NCI-H2227 treated with DMSO at 0.1 percent for 48 hours (cell line): ENCODE data around the gene RPL22L1.
A peak's percentile ranks its signal among the peaks of the same experiment; 100 is the strongest.
"Not testable (repeated sequence)": the region's sequence is repeated elsewhere in the genome, so short reads cannot be mapped to it uniquely, and the experiment has no call there.

Experiments used
- DNase-seq: peaks from one replicate; lab custom pipeline; 2025; lab: John Stamatoyannopoulos, UW

RPL22L1 gene

DNA sequence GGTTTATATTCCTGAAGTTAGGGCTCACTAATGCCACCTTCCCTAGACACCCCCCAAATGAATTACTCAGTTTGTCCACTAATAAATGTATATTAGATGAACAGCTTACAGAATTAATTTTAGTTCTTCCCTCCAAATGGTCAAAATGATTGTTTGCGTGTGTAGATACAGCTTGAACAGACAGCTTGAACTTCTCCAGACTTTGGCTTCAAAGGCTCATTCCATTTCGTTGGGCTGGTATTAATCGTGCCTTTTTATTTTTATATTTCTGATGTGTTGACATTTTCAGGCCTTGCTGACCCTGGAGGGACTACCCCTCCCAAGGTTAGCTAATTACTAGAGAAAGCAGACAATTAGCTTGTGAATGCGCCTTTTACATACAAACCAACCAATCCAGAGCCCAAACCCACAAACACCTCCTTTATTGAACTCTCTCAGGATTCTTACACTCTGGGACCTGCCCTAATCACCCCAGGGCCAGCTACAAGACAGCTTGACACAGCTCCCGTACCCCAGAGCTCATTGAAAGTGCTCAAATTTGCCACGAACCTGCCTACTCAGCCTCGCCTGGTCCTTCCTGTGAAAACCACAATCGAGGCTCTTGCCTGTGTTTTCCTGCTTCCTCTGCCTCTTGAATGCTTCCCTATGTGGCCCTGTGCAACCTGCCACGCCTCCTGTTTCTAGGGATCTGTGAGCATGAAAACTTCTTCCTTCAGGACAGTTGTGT is 40.3 kb downstream of the RPL22L1 start:
- DNase-seq, result no peak

DNA sequence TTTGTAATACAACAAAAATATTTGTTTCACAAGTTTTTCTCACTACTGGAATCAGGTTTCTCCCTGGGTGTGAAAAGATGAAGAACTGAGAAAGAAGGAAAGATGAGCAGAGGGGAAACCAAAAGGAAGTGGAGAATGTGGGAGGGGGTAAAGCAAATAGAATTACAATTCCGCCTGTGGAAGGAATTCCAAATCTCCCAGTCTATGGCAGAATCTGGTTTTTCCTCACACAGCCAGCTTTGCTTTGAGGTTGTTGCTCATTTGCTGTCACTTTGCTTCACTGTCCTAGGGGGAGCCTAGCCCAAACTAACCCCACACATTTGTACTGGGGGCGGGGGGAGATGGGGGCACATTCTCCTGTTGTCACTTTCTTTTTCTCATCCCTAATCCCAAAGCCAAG is 43.9 kb downstream of the RPL22L1 start:
- DNase-seq, result no peak

DNA sequence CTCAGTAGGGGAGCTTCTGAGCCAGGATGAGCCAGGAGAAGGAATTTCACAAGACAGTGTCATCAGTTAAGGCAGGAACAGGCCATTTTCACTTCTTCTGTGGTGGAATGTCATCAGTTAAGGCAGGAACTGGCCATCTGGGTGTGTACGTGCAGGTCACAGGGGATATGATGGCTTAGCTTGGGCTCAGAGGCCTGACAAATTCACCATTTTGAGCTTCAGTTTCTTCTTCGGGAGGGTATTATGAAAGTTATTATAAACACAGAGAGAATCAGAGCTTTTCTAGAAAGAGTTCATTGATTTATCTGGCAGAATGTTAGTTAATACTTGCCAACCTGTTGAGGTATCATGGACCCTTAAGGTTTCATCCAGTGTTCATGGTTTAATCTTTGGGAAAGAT is 46.4 kb downstream of the RPL22L1 start:
- not testable (repeated sequence) for DNase-seq

DNA sequence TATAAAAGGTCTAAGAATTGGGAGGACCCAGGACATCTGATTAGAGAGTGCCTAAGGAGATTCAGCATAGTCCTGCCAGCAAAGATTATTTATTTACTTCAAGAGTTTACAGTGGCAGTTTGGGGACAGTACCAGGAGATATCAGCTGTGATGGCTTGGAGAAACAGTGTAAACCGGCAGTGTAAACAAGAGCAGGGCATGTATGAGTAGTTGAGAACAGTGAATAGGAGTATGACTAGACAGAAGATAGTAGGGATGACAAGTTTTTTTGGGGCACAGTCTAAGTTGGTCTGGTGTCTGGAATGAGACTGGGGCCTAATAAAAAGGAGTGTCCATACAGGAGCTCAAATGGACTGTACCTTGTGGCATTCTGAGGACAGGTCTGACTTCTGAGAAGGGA is 51.7 kb downstream of the RPL22L1 start:
- DNase-seq, result not testable (repeated sequence)

DNA sequence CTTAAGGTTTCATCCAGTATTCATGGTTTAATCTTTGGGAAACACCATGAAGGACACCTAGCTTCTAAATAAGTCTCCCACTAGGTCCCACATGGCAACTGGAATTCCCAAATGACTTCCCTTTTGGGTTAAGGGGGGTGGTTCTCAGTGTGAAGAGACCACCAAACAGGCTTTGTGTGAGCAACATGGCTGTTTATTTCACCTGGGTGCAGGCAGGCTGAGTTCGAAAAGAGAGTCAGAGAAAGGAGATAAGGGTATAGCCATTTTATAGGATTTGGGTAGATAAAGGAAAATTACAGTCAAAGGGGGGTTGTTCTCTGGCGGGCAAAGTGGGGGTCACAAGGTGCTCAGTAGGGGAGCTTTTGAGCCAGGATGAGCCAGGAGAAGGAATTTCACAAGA is 52.5 kb downstream of the RPL22L1 start:
- DNase-seq, result not testable (repeated sequence)

DNA sequence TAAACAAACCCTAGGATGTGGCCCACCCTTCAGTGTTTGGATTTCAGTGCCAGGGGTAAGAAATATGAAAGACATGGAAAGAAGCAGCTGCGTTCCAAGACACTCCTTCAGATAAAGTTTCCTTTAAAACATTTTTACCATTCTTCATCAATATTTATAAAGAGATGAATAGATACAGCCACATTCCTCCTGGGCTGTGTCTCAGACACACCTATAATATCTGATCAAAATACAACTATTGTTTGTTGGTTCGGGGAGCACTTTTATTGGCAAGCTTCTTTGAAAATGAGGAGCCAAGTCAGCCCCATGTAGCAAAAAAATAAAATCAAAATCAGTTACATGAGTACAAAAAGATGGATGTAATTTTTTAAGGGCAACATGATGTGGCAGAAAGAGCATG is 53.2 kb downstream of the RPL22L1 start:
- no peak for DNase-seq

DNA sequence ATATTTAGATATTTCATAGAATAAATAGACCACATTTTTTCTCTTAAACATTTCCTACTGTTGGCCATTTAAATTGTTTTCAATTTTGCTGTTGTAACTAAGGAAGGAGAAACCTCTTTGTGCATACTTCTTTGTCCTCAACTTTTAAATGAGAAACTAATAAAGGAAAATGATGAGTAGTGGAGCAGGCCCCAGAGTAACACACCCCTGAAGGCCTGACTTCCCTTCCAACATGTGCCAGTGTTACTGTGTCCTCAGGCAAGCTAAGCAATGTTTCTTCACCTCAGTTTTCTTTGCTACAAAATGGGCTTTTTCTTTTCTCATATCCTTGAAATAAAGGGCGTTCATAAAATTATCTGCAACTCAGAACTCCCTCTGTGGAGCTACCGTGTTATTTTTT is 53.7 kb downstream of the RPL22L1 start:
- no peak for DNase-seq

DNA sequence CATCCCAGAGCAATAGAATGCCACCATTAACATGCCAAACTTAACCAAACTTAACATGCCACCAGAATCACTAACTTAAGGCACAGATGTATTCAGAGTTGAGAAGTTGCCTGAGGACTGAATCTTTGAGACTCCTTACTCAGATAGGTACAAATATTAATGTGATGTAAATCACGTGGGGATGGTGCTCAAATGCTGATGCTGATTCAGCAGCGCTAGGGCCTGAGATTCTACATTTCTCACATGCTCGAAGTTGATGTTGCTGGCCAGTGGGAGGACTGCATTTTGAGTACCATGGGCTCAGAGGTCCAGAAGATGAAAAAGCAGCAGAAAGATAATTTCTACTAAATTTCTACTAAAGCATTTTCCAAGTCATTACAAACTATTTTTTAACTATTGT is 54.1 kb downstream of the RPL22L1 start:
- no peak for DNase-seq

DNA sequence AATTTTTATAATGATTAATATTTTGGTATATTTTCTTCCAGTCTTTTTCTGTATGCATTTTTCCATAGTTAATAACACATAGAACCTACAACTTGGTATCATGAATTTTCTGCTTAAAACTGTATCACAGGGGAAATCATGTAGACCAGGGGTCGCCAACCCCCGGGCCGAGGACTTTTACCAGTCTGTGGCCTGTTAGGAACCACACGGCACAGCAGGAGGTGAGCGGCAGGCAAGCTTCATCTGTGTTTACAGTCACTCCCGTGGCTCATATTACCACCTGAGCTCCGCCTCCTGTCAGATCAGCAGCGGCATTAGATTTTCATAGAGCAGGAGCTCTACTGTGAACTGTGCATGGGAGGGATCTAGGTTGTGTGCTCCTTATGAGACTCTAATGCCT is 54.7 kb downstream of the RPL22L1 start:
- DNase-seq, result peak; percentile 19
